GM21825 (cell line): ENCODE data around the gene KCTD13.
"Not testable (repeated sequence)": the region's sequence is repeated elsewhere in the genome, so short reads cannot be mapped to it uniquely, and the experiment has no call there.

Experiments used
- ATAC-seq: cut with Tn5 transposase; IDR thresholded peaks from one replicate; pipeline ENCODE4 v1.9.1; 2021; ENCODE audit warnings: mild to moderate bottlenecking, moderate library complexity; ENCODE audit not compliant: unreplicated experiment

Gene KCTD13

GRCh38 chr16:29883987-29884386 is 42.0 kb downstream of the KCTD13 start:
- no peak for ATAC-seq

DNA sequence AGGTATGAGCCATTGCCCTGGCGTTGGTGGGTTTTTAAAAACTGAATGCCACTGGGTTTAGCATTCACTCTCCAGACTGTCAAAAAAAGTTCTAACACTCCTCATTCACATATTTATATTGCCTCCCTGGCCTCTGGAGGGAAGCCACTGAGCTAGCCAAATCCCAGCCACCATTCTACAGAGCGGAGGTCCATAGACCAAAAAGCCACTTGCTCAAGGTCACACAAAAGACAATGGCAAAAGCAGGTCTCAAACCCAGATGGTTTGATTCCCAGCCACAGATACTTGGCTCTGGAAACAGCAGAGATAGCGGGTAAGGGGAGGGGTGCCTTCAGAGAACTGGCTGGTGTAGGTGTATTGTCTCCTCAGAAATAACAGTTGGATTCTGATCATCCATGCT is 45.0 kb downstream of the KCTD13 start:
- ATAC-seq: no peak

DNA sequence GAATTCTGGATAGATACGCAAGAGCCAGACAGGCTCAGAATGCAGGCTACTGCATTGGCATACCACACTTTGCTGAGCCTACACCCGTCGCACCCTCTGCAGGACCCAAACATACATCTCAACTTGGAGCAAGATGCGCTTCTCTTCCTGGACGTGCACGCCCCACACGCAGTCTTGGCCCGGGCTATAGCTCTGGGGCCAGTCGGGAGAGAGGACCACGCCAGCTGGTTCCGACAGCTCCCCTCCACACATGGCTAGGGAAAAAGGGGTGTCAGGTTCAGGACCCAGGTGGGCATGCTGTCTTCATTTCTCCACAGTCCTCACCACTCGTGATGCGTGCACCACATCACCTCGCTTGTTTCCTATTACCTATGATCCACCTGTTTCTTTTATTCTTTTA is 47.9 kb downstream of the KCTD13 start:
- ATAC-seq: no peak

- no peak for ATAC-seq
Observed at GRCh38 chr16:29877266-29877961, 48.6 kb downstream of the KCTD13 start.

- no peak for ATAC-seq
Observed at GRCh38 chr16:29876594-29877249, 49.3 kb downstream of the KCTD13 start.

DNA sequence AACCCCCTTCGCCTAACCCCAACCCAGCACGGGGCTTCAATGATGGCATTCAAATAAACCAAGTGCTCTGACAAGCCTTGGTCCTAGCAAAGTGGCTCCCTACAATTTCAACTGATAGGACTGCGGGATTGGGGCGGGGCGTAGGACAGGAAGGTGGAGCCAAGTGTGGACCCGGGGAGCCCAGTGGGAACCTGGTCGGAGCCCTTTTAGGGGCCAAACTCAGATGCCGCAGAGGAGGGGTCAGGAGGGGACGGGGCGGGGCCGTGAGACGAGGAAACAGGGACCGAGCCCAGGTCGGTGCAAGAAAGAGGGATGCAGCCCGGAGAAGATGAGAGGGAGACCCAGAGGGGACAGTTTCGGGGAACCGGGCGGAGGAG is 49.8 kb downstream of the KCTD13 start:
- ATAC-seq: no peak

GRCh38 chr16:29875206-29875605 is 50.8 kb downstream of the KCTD13 start:
- no peak for ATAC-seq

GRCh38 chr16:29873319-29873718 is 52.7 kb downstream of the KCTD13 start:
- ATAC-seq: no peak

DNA sequence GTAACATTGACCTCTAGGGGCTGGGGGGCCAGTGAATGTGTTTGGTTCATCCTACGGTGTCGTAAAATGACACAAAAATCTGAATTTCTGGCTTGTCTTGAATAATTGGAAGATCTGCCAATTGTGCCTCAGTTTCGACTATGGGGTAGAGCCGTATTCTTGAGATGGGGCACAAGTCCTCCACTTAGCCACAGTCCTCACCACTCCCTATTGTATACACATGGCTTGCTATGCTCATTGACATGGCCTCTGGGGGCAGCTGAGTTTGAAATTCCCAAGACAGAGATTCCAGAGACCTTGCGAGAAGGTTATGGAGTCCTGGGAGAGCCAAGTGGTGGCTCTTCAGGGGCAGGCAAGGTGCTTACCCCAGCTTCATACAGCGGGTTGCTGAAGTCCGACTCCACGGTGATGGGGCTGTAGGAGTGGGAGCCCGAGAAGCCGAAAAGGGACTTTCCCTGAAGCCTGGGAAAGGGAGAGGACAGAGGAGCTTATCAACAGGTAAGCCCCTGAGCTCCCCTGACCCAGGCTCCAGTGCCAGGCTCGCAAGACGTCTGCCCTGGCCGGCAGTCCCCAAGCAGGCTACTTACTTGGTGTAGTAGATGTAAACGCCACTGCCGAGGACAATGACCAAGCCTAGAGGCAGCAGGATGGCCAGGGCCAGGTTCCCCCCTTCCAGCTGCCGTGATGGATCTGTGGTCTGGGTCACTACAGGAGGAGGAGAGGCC is 54.0 kb downstream of the KCTD13 start:
- no peak for ATAC-seq

DNA sequence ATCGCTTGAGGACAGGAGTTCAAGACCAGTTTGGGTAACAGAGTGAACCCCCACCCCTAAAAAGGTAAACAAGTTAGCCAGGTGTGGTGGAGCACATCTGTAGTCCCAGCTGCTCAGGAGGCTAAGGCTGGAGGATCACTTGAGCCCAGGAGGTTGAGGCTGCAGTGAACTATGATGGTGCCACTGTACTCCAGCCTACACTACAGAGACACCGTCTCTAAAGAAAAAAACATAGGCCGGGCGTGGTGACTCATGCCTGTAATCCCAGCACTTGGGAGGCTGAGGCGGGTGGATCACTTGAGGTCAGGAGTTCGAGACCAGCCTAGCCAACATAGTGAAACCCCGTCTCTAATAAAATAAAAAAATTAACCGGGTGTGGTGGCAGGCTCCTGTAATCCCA is 57.0 kb downstream of the KCTD13 start:
- not testable (repeated sequence) for ATAC-seq

DNA sequence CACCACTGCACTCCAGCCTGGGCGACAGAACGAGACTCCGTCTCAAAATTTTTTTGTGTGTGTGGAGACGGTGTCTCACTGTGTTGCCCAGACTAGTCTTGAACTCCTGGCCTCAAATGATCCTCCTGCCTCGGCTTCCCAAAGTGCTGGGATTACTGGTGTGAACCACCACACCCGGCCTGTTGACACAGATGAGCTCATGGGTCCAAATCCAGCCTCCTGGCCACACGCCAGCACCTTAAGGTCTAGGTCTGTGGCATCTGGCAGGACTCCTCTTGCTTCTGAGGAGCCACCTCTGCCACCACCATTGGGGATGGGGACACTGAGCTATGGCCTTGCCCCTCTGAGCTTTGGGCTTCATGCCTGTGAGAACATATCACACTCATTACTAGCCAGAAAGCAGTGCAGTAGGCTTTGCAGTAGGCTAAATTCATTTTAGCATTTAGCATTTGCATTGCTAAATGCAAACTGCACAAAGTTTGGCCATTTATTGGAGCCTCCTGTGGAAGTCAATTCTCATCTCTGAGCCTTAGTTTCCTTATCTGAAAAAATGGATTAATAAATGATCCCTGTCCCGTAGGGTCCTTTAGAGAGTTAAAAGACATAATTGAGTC is 57.5 kb downstream of the KCTD13 start:
- ATAC-seq: no peak

- ATAC-seq: no peak
Observed at GRCh38 chr16:29864205-29864604, 61.8 kb downstream of the KCTD13 start.

GRCh38 chr16:29863669-29863984 is 62.4 kb downstream of the KCTD13 start:
- ATAC-seq: no peak

- peak; percentile 90 for ATAC-seq
Observed at GRCh38 chr16:29862884-29863668, 63.0 kb downstream of the KCTD13 start, which contains the start of gene CDIPT. Gene CDIPT, minus strand, starts transcription at chr16:29863226. Its CDS starts 369 bp downstream, at chr16:29862857.

DNA sequence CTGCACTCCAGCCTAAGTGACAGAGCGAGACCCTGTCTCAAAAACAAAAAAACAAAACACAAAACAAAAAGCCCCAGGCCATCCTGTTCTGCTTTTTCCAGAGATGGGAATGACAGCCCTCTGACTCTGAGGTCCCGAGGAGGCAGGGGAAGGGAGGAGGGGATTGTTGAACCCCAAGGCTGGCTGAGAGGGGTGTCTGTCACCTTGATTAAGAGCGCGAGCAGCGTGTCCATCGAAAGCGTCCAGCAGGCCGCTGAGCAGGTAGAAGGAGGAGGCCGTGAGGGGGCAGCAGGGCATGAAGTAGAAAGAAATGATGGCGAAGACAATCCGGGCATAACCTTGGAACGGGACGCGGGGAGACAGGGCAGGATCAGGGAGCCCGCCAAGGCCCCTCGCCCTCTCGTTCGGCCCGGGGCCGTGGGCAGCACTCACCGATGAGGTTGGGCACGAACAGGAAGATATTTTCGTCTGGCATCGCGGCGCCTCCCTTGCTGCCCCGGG is 63.6 kb downstream of the KCTD13 start:
- no peak for ATAC-seq

GRCh38 chr16:29860218-29860617 is 65.8 kb downstream of the KCTD13 start:
- no peak for ATAC-seq

GRCh38 chr16:29858974-29859373 is 67.1 kb downstream of the KCTD13 start:
- ATAC-seq: no peak

- no peak for ATAC-seq
Observed at GRCh38 chr16:29858149-29858849, 67.7 kb downstream of the KCTD13 start.

GRCh38 chr16:29857133-29857760 is 68.8 kb downstream of the KCTD13 start:
- no peak for ATAC-seq
